Caco-2 (cell line): Measurements from ENCODE around the gene RBM17. TPM values are rescaled to one million over a fixed set of nuclear protein-coding genes. Genes with fewer than 3 reads are reported as not detected.

Experiments
- BruUV-seq: library from RNA; stranded (reverse); fragments of 400-500 nt; replicated peaks from 2 replicates; lab custom pipeline; 2021; lab: Mats Ljungman, UMichigan
- CTCF ChIA-PET: fragments of 300-600 bp; sonication (Branson Sonifier 250); formaldehyde crosslinking; loops from one replicate; lab custom pipeline; 2022; ENCODE audit warnings: antibody characterized with exemption; lab: Charles Lee
- POLR2A ChIA-PET: fragments of 300-600 bp; sonication (Branson Sonifier 250); formaldehyde crosslinking; loops from one replicate; lab custom pipeline; 2022; ENCODE audit warnings: antibody characterized with exemption; lab: Charles Lee
- DNase-seq, 2 experiments: peaks; one replicate each; pipeline versions ENCODE4 v3.0.0 to v3.0.0-alpha.2; 2020 to 2022
- H3K27me3 ChIP-seq: replicated peaks from 2 replicates; pipeline ENCODE4 v1.6.0; 2011; ENCODE audit warnings: low read length; ENCODE audit not compliant: control insufficient read depth, insufficient read depth
- H3K36me3 ChIP-seq: 2 replicates; pipeline ENCODE4 v1.5.1; 2011; ENCODE audit warnings: low read length; ENCODE audit not compliant: control insufficient read depth, insufficient read depth
- H3K4me1 ChIP-seq: fragments of 250-450 bp; sonication (Bioruptor Pico); 2 replicates; pipeline ENCODE4 v1.5.1; 2020; ENCODE audit warnings: mild to moderate bottlenecking
- H3K4me3 ChIP-seq: 2 replicates; pipeline ENCODE4 v1.5.1; 2011; ENCODE audit warnings: low read depth, mild to moderate bottlenecking, control low read depth, low read length
- H3K9me3 ChIP-seq: fragments of 250-450 bp; sonication (Bioruptor Pico); 2 replicates; pipeline ENCODE4 v1.5.1; 2020; ENCODE audit warnings: mild to moderate bottlenecking, moderate library complexity
- H3K27ac Mint-ChIP-seq: one replicate; pipeline ENCODE4 v1.8.0; 2022; ENCODE audit warnings: mixed read lengths; ENCODE audit not compliant: unreplicated experiment
- H3K27me3 Mint-ChIP-seq: one replicate; pipeline ENCODE4 v1.8.0; 2022; ENCODE audit warnings: mixed read lengths; ENCODE audit not compliant: insufficient read depth, unreplicated experiment
- H3K36me3 Mint-ChIP-seq: one replicate; pipeline ENCODE4 v1.8.0; 2022; ENCODE audit warnings: mild to moderate bottlenecking, mixed read lengths; ENCODE audit not compliant: insufficient read depth, unreplicated experiment
- H3K4me1 Mint-ChIP-seq: one replicate; pipeline ENCODE4 v1.8.0; 2022; ENCODE audit warnings: low read depth, mixed read lengths; ENCODE audit not compliant: unreplicated experiment
- H3K4me3 Mint-ChIP-seq: one replicate; pipeline ENCODE4 v1.8.0; 2022; ENCODE audit warnings: mild to moderate bottlenecking, moderate library complexity, mixed read lengths; ENCODE audit not compliant: unreplicated experiment
- H3K9me3 Mint-ChIP-seq: one replicate; pipeline ENCODE4 v1.8.0; 2022; ENCODE audit warnings: mixed read lengths; ENCODE audit not compliant: unreplicated experiment
- intact Hi-C: fragments of 100-400 bp; cut with micrococcal nuclease; formaldehyde crosslinking; loops from one replicate; pipeline ENCODE4 v1.10.0; 2022; ENCODE audit not compliant: unreplicated experiment
- total RNA-seq: library from RNA; stranded (reverse); gene quantifications from 2 replicates; pipeline ENCODE4 v1.2.3, GENCODE V29; 2022
- TF ChIP-seq, protein P1 (sequence below), 2 experiments: fragments of 200-600 bp in 1 of 2; IDR thresholded peaks; 1 replicate in 1 of 2; 2 replicates in 1 of 2; pipeline versions ENCODE4 v1.5.1 to v1.8.0; 2011 to 2022; ENCODE audit warnings: antibody characterized with exemption in 1 of 2, control low read depth in 1 of 2, inconsistent platforms in 1 of 2, low read depth in 1 of 2, low read length in 1 of 2, mild to moderate bottlenecking in 1 of 2, moderate library complexity in 1 of 2; ENCODE audit not compliant: insufficient read depth in 1 of 2, severe bottlenecking in 1 of 2, unreplicated experiment in 1 of 2

Gene RBM17
- total RNA-seq, 1 experiment from 2014 or later, result 290 TPM

DNA sequence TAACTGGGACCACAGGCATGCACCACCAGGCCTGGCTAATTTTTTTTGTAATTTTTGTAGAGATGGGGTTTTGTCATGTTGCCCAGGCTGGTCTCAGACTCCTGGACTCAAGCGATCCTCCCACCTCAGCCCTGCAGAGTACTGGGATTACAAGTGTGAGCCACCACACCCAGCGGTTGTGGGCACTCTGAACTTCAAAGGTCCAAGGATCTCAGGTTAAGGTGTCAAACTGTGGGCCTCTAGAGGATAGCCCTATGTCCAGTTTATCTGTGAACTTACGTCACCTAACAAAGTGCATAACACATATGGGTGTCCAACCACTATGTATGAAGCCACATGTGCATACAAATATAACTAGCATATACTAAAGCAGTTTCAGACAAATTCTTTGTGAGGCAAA is 23.4 kb upstream of the RBM17 start:
- Mint-ChIP-seq H3K4me1 (no peaks in the 10 kb centered on the region), H3K4me3 (no peak overlapping the region), H3K27ac (no peak overlapping the region), H3K9me3 (no peaks in the 10 kb centered on the region), H3K36me3 (no peaks in the 10 kb centered on the region), H3K27me3 (peaks cover 21% of the 10 kb centered on the region)
- no peak for DNase-seq
- BruUV-seq, result no TSS peak
- intact Hi-C loops, result no loop called here
- no peaks in the 10 kb centered on the region for H3K36me3 ChIP-seq
- POLR2A ChIA-PET, result no interaction called here
- no peaks in the 10 kb centered on the region for H3K9me3 ChIP-seq
- H3K4me3 ChIP-seq, result no peak overlapping the region
- CTCF ChIA-PET, result interaction anchor here (0.6 kb wide), 1 partner anchor 21 kb away, joined by 3 read pairs; no protein-coding TSS in a partner anchor
- TF ChIP-seq, protein P1, sequence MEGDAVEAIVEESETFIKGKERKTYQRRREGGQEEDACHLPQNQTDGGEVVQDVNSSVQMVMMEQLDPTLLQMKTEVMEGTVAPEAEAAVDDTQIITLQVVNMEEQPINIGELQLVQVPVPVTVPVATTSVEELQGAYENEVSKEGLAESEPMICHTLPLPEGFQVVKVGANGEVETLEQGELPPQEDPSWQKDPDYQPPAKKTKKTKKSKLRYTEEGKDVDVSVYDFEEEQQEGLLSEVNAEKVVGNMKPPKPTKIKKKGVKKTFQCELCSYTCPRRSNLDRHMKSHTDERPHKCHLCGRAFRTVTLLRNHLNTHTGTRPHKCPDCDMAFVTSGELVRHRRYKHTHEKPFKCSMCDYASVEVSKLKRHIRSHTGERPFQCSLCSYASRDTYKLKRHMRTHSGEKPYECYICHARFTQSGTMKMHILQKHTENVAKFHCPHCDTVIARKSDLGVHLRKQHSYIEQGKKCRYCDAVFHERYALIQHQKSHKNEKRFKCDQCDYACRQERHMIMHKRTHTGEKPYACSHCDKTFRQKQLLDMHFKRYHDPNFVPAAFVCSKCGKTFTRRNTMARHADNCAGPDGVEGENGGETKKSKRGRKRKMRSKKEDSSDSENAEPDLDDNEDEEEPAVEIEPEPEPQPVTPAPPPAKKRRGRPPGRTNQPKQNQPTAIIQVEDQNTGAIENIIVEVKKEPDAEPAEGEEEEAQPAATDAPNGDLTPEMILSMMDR (IDR thresholded peaks at IDR 0.05; ENCODE audit: insufficient read depth in 1 of 2, low read depth in 1 of 2, low read length in 1 of 2, severe bottlenecking in 1 of 2, unreplicated experiment in 1 of 2), result no peak
- 0 out of 2 replicates have a peak, but pooled peaks cover 1% of the 10 kb centered on the region for H3K27me3 ChIP-seq
- no peaks in the 10 kb centered on the region for H3K4me1 ChIP-seq

DNA sequence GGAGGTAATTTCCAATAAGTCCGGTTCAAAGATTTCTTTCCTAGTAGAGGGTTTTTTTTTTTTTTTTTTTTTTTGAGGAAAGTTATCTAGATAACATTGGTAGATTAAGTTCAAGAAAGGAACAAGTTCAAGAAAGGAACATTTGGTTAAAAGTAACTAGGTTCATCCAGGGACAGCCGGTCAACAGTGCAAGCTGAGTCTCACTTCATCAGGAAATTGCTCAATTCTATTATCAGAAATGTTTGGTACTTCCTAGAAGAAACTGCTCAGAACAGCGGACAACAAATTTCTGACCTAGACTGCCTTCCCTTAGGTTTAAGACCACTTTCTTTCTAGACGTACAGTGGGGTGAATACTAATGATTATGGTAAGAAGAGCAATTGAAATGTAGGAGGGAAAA is 23.0 kb upstream of the RBM17 start:
- H3K27me3 Mint-ChIP-seq, result peaks cover 23% of the 10 kb centered on the region
- BruUV-seq, result no TSS peak

DNA sequence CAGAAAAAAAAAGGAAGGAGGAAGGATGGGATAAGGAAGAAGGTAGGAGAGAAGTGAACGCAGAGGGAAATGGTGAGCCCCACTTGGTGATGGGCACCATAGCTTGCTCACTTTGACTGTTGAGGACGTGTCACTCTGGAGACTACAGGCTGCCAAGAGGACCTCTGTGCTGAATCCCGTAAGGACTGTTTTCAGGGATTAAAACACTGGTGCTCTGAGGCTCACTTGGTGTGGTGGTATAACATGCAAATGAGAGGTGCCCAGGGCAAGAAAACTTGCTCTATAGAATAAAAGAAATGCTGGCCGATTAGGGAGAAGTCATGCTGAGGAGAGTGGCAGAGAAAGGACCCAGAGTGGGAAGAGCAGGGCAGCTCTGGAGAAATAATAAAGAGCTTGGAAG is 21.4 kb upstream of the RBM17 start:
- DNase-seq, result no peak
- H3K9me3 ChIP-seq, result no peaks in the 10 kb centered on the region
- TF ChIP-seq, protein P1 (IDR thresholded peaks at IDR 0.05; ENCODE audit: insufficient read depth in 1 of 2, low read depth in 1 of 2, low read length in 1 of 2, severe bottlenecking in 1 of 2, unreplicated experiment in 1 of 2), result no peak
- H3K27ac Mint-ChIP-seq, result no peak overlapping the region
- intact Hi-C loops, result no loop called here
- no peak overlapping the region for H3K4me3 ChIP-seq
- no peaks in the 10 kb centered on the region for H3K4me1 ChIP-seq
- ChIA-PET CTCF (interaction anchor here (0.9 kb wide), 1 partner anchor 19 kb away, joined by 3 read pairs; no protein-coding TSS in a partner anchor), POLR2A (no interaction called here)
- no peaks in the 10 kb centered on the region for H3K36me3 ChIP-seq
- H3K9me3 Mint-ChIP-seq, result no peaks in the 10 kb centered on the region
- BruUV-seq, result no TSS peak
- no peaks in the 10 kb centered on the region for H3K36me3 Mint-ChIP-seq
- peaks cover 22% of the 10 kb centered on the region for H3K27me3 Mint-ChIP-seq
- no peaks in the 10 kb centered on the region for H3K4me1 Mint-ChIP-seq
- H3K4me3 Mint-ChIP-seq, result no peak overlapping the region
- peaks cover 1% of the 10 kb centered on the region; the same call in 1 of the 2 replicates for H3K27me3 ChIP-seq

More for the DNA sequence above, 23.0 kb upstream of the RBM17 start:
- H3K27me3 ChIP-seq, result 0 out of 2 replicates have a peak, but pooled peaks cover 1% of the 10 kb centered on the region
- H3K4me3 Mint-ChIP-seq, result no peak overlapping the region
- intact Hi-C loops, result no loop called here
- no peak overlapping the region for H3K4me3 ChIP-seq
- no peaks in the 10 kb centered on the region for H3K36me3 Mint-ChIP-seq
- H3K4me1 ChIP-seq, result no peaks in the 10 kb centered on the region
- DNase-seq, result no peak
- H3K36me3 ChIP-seq, result no peaks in the 10 kb centered on the region
- ChIA-PET POLR2A (no interaction called here), CTCF (interaction anchor here (0.6 kb wide), 1 partner anchor 20 kb away, joined by 3 read pairs; no protein-coding TSS in a partner anchor)
- H3K9me3 Mint-ChIP-seq, result no peaks in the 10 kb centered on the region
- no peak overlapping the region for H3K27ac Mint-ChIP-seq
- no peaks in the 10 kb centered on the region for H3K4me1 Mint-ChIP-seq
- no peaks in the 10 kb centered on the region for H3K9me3 ChIP-seq
- TF ChIP-seq, protein P1 (IDR thresholded peaks at IDR 0.05; ENCODE audit: insufficient read depth in 1 of 2, low read depth in 1 of 2, low read length in 1 of 2, severe bottlenecking in 1 of 2, unreplicated experiment in 1 of 2), result no peak
